TTC549 (cell line): ENCODE data around the gene TUFM.
A peak's percentile ranks its signal among the peaks of the same experiment; 100 is the strongest.
"Not testable (repeated sequence)": the region's sequence is repeated elsewhere in the genome, so short reads cannot be mapped to it uniquely, and the experiment has no call there.

Source experiments
- FAIRE-seq: peaks from 2 replicates; lab custom pipeline; 2012; peaks lifted over from hg19 to GRCh38; lab: Jason Lieb, UNC

TUFM gene

GRCh38 chr16:28875134-28876018, 29.2 kb upstream of the TUFM start:
- FAIRE-seq, result no peak

DNA sequence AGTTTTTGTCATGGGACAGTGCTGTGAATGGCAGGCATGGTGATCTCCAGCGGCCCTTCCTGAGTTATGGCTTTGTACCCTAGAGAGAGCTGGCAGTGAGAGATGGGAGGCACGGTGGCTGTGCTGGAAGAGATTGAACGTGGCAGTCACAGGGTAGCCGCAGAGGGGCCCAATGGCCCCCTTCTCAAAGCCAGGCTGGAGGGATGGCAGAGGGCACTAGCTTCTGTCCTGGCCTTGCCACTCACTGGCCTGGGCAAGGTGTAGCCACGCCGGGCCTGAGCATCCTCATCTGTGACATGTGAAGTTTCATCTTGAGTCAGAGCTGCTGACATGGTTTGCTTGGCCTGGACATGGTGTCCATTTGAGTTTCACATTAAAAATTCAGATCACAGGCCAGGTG, 28.3 kb upstream of the TUFM start:
- FAIRE-seq, result no peak

- no peak for FAIRE-seq
These were observed 27.5 kb upstream of the TUFM start for GRCh38 chr16:28873543-28874201.

GRCh38 chr16:28872952-28873351, 26.8 kb upstream of the TUFM start:
- FAIRE-seq, result no peak

DNA sequence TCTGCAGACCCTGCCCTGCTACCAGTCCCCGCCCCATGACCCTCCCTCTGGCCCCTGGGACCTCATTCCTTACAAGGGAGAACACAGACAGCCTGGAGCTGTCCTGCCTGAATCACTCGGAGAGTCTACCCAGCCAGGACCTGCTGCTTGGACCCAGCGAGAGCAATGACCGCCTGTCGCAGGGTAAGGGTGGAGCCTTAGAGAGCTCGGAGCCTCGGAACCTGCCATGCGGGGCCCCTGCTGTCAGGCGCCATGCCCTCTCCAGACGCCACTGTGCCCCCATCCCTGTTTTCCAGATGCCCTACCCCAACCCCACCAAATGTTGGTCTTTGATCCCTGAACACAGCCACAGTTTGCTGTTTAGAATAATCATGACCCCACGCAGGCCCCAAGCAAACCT, 23.1 kb upstream of the TUFM start:
- FAIRE-seq, result no peak

- not testable (repeated sequence) for FAIRE-seq
These were observed 21.5 kb upstream of the TUFM start for GRCh38 chr16:28867646-28868045.

GRCh38 chr16:28867241-28867640, 21.1 kb upstream of the TUFM start:
- FAIRE-seq, result no peak

- no peak for FAIRE-seq
These were observed 20.3 kb upstream of the TUFM start for GRCh38 chr16:28866454-28866804.

- no peak for FAIRE-seq
These were observed 19.7 kb upstream of the TUFM start for GRCh38 chr16:28865722-28866453.

- FAIRE-seq, result no peak
These were observed 19.0 kb upstream of the TUFM start for GRCh38 chr16:28865001-28865688.

- FAIRE-seq, result no peak
These were observed 18.0 kb upstream of the TUFM start for GRCh38 chr16:28863929-28864793.

DNA sequence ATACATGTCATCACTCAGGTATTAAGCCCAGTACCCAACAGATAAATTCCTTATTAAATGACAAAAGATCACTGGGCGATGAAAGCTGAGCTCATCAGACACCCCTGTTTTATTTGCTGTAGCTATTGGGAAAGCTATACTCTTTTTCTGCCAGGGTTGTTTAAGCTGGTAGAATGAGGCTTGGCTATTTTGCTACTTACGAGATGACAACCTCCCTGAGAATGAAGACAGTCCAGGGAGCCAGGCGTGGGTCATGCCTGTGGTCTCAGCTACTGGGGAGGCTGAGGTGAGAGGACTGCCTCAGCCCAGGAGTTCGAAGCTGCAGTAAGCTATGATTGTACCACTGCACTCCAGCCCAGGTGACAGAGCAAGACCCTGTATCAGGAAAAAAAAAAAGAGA, 13.2 kb upstream of the TUFM start:
- FAIRE-seq, result no peak

- no peak for FAIRE-seq
These were observed 12.3 kb upstream of the TUFM start for GRCh38 chr16:28858421-28858820.

GRCh38 chr16:28846933-28847273, 755 bp upstream of the TUFM start:
- no peak for FAIRE-seq

GRCh38 chr16:28845761-28846079, 428 bp downstream of the TUFM start:
- FAIRE-seq, result no peak

DNA sequence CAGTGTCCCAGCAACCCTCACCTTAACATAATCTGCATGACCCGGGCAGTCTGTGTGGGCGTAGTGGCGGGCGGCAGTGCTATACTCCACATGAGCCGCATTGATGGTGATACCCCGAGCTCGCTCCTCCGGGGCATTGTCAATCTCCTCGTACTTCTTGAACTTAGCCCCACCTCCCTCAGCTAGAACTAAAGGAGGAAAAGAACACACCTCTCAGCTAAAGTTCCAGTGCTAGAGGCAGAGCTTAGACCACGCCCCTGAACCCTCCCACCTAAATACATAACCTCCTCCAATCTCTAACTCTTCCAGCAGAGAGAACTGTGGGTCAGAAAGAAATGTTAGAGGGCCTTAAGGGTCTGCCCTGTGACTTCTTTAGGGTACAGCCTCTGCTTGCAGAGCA, 855 bp downstream of the TUFM start:
- FAIRE-seq, result peak; percentile 20

- no peak for FAIRE-seq
These were observed 1.8 kb downstream of the TUFM start for GRCh38 chr16:28844226-28844885.

GRCh38 chr16:28843766-28844165, 2.4 kb downstream of the TUFM start:
- no peak for FAIRE-seq

DNA sequence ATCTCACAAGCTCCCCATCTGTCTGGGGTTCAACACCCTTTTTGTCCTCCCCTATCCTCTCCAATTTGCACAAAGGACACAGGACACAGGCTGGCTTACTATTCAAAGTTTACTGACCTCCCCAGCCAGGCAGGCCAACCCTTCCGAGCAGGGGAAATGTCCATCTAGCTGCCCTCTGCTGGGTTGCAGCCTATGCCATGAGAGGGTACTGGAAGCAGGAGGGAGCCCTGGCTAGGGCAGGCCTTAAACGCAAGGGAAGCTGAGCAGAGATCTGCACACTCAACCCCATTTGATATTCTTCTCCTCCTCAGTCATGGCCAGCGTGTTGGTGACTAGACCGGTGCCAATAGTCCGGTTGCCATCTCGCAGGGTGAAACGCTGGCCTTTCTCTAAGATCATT, 3.5 kb downstream of the TUFM start:
- no peak for FAIRE-seq

GRCh38 chr16:28839899-28840298, 6.2 kb downstream of the TUFM start:
- FAIRE-seq, result no peak

DNA sequence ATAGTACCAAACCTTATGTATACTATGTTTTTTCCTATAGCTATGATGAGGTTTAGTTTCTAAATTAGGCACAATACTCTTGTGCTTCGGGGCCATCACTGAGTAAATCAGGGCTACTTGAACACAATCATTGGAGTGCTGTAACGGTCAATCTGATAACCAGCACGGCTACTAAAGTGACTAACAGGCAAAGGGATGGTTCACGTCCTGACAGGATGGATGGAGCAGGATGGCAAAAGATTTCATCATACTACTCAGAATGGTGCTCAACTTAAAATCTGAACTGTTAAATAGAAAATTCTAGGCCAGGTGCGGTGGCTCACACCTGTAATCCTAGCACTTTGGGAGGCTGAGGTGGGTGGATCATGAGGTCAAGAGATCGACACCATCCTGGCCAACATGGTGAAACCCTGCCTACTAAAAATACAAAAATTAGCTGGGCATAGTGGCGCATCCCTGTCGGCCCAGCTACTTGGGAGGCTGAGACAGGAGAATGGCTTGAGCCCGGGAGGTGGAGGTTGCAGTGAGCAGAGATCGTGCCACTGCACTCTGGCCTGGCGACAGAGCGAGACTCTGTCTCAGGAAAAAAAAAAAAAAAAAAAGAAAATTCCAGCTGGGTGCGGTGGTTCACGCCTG, 7.0 kb downstream of the TUFM start:
- no peak for FAIRE-seq
